HG03196 (cell line): ENCODE measurements around the gene LAMA2.

ENCODE experiments used
- ATAC-seq: cut with Tn5 transposase; IDR thresholded peaks from one replicate; pipeline ENCODE4 v1.9.1; 2021; ENCODE audit not compliant: unreplicated experiment

Gene LAMA2

GRCh38 chr6:129555206-129555832 is 672.4 kb downstream of the LAMA2 start:
- ATAC-seq, result no peak

GRCh38 chr6:129558248-129558647 is 675.3 kb downstream of the LAMA2 start:
- no peak for ATAC-seq

- ATAC-seq, result no peak
These were observed 682.4 kb downstream of the LAMA2 start for GRCh38 chr6:129565366-129565765.

GRCh38 chr6:129565811-129566210 is 682.9 kb downstream of the LAMA2 start:
- ATAC-seq, result no peak
